ENCODE data around the gene SIAH3.

SIAH3 gene

DNA sequence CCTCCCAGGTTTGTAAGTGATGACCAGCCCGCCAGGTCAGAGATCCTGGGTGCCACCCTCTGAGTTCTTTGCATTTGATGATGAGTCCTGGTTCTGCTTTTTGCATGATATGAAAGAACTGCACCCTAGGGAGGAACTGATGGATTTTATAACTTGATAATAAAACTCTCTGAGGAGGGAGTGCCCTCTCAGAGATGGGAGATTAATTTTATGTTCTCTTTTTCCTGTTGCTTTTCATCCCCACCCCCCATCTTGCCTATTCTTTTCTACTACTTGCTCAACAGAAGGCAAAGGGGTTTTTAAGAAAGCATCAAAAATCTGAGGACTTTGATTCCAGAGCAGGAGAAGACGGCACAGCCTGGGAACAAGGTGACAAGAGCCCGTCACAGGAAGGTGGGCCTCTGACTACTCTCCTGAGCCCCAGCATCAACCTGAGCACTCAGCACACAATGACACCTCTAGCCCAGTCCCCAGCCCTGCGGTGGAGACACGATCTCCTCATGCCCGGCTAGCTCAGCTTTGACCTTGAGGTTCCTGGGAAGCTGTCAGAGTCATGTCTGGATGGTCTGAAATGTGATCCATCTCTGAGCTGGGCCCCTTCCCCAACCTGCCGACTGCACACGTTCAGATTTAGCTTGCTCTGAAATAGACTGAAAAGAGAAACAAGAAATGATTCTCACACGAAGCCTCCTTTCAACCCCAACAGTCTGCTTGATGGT lies 69.1 kb downstream of the SIAH3 start:
- Histone ChIP-seq H3K79me2 (ENCODE audit: control insufficient read depth, low read length) (no peaks in the 10 kb centered on the region), H3K9me2 (replicated peaks; ENCODE audit: control insufficient read depth, low read length) (no peaks in the 10 kb centered on the region), H3K4me2 (ENCODE audit: low read length) (no peak overlapping the region), H3F3A (ENCODE audit: control insufficient read depth, insufficient read depth) (no peaks in the 10 kb centered on the region), H3K4me3 (ENCODE audit: low read length) (no peak overlapping the region), H3K4me1 (ENCODE audit: control insufficient read depth, low read length) (no peaks in the 10 kb centered on the region), H3K27ac (ENCODE audit: low read depth, low read length) (no peak overlapping the region), H3K9me3 (ENCODE audit: control insufficient read depth, insufficient read depth, low read length) (no peaks in the 10 kb centered on the region), H3K27me3 (ENCODE audit: control insufficient read depth, low read length) (no peaks in the 10 kb centered on the region), H3K36me3 (ENCODE audit: control insufficient read depth, low read length) (no peaks in the 10 kb centered on the region), H4K20me1 (ENCODE audit: control insufficient read depth, insufficient read depth, low read depth, low read length) (no peaks in the 10 kb centered on the region)
- TF ChIP-seq CTCF (IDR thresholded peaks at IDR 0.05; ENCODE audit: low read depth, low read length, poor library complexity, severe bottlenecking) (no peak), EZH2phosphoT487 (IDR thresholded peaks at IDR 0.05; ENCODE audit: borderline replicate concordance, low read length) (no peak)

DNA sequence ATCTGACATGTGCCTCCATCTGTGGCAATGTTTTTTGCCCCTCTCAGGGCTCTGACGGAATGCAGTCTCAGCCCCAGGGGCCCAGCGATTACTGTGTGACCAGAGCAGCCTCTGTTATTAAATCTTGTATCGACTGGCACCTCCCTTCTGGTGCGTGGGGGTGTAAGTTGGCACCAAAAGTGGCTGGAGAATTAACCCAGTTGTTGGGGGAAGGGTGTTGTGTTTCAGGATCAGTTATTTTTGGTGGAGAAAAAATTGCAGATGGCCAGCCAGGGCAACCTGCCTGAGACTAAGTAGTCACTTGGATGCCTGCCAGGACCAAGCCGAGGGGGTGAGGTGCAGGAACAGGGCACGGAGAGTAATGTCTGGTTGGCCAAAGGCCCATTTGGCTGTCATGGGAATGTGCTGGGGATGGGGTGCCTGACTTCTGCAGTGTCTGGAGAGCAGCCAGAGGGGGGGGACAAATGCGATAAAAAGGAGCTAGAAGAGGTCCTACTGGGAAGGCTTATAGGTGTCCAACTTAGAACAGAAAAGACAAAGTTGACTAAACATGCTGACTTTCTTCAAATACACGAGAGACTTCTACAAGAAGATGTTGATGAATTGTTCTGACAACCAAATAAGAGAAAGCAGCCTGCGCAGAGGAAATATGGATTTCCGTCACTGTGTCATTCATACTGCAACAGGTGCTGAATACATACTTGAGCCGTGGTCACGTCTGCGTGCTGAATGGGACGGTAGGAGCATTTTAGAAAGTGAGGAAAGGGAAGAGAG lies 69.8 kb downstream of the SIAH3 start:
- H3K27ac ChIP-seq (ENCODE audit: low read depth, low read length) = no peak overlapping the region
- no peaks in the 10 kb centered on the region for H3K9me2 ChIP-seq (replicated peaks; ENCODE audit: control insufficient read depth, low read length)
- H3K27me3 ChIP-seq (ENCODE audit: control insufficient read depth, low read length) = no peaks in the 10 kb centered on the region
- H3K9me3 ChIP-seq (ENCODE audit: control insufficient read depth, insufficient read depth, low read length) = no peaks in the 10 kb centered on the region
- no peaks in the 10 kb centered on the region for H3K36me3 ChIP-seq (ENCODE audit: control insufficient read depth, low read length)
- no peaks in the 10 kb centered on the region for H3K4me1 ChIP-seq (ENCODE audit: control insufficient read depth, low read length)
- no peaks in the 10 kb centered on the region for H4K20me1 ChIP-seq (ENCODE audit: control insufficient read depth, insufficient read depth, low read depth, low read length)
- no peak overlapping the region for H3K4me2 ChIP-seq (ENCODE audit: low read length)
- TF ChIP-seq CTCF (IDR thresholded peaks at IDR 0.05; ENCODE audit: low read depth, low read length, poor library complexity, severe bottlenecking) = no peak
- TF ChIP-seq EZH2phosphoT487 (IDR thresholded peaks at IDR 0.05; ENCODE audit: borderline replicate concordance, low read length) = no peak
- no peak overlapping the region for H3K4me3 ChIP-seq (ENCODE audit: low read length)
- no peaks in the 10 kb centered on the region for H3F3A ChIP-seq (ENCODE audit: control insufficient read depth, insufficient read depth)
- no peaks in the 10 kb centered on the region for H3K79me2 ChIP-seq (ENCODE audit: control insufficient read depth, low read length)

- no peak overlapping the region for H3K4me2 ChIP-seq (ENCODE audit: low read length)
- H3K4me1 ChIP-seq (ENCODE audit: control insufficient read depth, low read length) = no peaks in the 10 kb centered on the region
- H3K79me2 ChIP-seq (ENCODE audit: control insufficient read depth, low read length) = no peaks in the 10 kb centered on the region
- no peaks in the 10 kb centered on the region for H3K9me2 ChIP-seq (replicated peaks; ENCODE audit: control insufficient read depth, low read length)
- H3K27ac ChIP-seq (ENCODE audit: low read depth, low read length) = no peak overlapping the region
- H3K27me3 ChIP-seq (ENCODE audit: control insufficient read depth, low read length) = no peaks in the 10 kb centered on the region; the same call in 1 of the 2 replicates
- H3K36me3 ChIP-seq (ENCODE audit: control insufficient read depth, low read length) = no peaks in the 10 kb centered on the region
- no peaks in the 10 kb centered on the region for H3K9me3 ChIP-seq (ENCODE audit: control insufficient read depth, insufficient read depth, low read length)
- TF ChIP-seq EZH2phosphoT487 (IDR thresholded peaks at IDR 0.05; ENCODE audit: borderline replicate concordance, low read length) (no peak), CTCF (IDR thresholded peaks at IDR 0.05; ENCODE audit: low read depth, low read length, poor library complexity, severe bottlenecking) (no peak)
- no peaks in the 10 kb centered on the region for H3F3A ChIP-seq (ENCODE audit: control insufficient read depth, insufficient read depth)
- H3K4me3 ChIP-seq (ENCODE audit: low read length) = no peak overlapping the region
- H4K20me1 ChIP-seq (ENCODE audit: control insufficient read depth, insufficient read depth, low read depth, low read length) = no peaks in the 10 kb centered on the region
These were observed 71.7 kb downstream of the SIAH3 start for GRCh38 chr13:45779901-45780300.
